Measurements from ENCODE around the gene ABI3BP.

GRCh38 chr3:100875239-100875638, 118.0 kb downstream of the ABI3BP start:
- TF ChIP-seq CTCF (IDR thresholded peaks at IDR 0.05) = no peak
- no peak for TF ChIP-seq POLR2A (IDR thresholded peaks at IDR 0.05)
